Fibroblast of villous mesenchyme (primary cell): ENCODE data around the gene MMAA. TPM values are rescaled to one million over a fixed set of nuclear protein-coding genes. Genes with fewer than 3 reads are reported as not detected.

Source experiments
- DNase-seq: peaks from one replicate; pipeline ENCODE4 v3.0.0-alpha.2; 2010; ENCODE audit warnings: low read depth
- H3K4me3 ChIP-seq: 2 replicates; pipeline ENCODE4 v1.5.1; 2011; ENCODE audit warnings: low read depth, mild to moderate bottlenecking, low read length
- total RNA-seq: library from RNA; depleted of rRNA; stranded (reverse); fragments of >200 nt; gene quantifications from 2 replicates; pipeline ENCODE4 v1.2.3, GENCODE V29; 2012
- TF ChIP-seq, protein P1 (sequence below): IDR thresholded peaks from 2 replicates; pipeline ENCODE4 v1.5.1; 2012; ENCODE audit warnings: low read depth, mild to moderate bottlenecking, low read length; ENCODE audit not compliant: insufficient read depth

Gene MMAA
- total RNA-seq, 1 donor: 4.3 TPM

DNA sequence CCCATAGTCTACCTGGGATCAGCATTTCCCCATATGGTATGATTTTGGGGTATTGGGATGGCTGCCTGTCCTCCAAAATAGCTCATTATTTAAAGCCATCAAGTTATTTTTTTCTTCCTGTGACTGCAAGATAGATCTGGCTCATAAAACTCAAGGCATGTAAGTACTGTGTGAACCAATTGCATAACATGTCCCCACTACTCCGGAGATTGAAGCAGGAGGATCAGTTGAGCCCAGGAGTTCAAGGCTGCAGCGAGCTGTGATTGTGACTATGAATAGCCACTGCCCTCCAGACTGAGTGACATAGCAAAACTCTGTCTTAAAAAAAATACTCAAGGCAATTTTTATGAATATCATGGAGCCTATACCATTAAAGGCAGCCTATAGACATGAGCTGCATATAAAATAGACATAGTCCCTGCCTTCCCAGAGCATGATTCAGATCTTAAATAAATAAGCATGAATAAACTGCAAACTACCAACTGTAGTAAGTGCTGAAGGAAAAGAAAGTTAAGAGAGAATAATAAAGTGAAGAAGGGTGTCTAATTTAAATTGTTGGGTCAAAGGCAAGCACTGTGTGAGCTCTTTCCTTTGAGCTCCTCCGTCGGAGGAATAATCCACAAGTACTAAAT is 16.9 kb upstream of the MMAA start:
- TF ChIP-seq, protein P1, sequence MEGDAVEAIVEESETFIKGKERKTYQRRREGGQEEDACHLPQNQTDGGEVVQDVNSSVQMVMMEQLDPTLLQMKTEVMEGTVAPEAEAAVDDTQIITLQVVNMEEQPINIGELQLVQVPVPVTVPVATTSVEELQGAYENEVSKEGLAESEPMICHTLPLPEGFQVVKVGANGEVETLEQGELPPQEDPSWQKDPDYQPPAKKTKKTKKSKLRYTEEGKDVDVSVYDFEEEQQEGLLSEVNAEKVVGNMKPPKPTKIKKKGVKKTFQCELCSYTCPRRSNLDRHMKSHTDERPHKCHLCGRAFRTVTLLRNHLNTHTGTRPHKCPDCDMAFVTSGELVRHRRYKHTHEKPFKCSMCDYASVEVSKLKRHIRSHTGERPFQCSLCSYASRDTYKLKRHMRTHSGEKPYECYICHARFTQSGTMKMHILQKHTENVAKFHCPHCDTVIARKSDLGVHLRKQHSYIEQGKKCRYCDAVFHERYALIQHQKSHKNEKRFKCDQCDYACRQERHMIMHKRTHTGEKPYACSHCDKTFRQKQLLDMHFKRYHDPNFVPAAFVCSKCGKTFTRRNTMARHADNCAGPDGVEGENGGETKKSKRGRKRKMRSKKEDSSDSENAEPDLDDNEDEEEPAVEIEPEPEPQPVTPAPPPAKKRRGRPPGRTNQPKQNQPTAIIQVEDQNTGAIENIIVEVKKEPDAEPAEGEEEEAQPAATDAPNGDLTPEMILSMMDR: no peak
- H3K4me3 ChIP-seq: no peak overlapping the region
- no peak for DNase-seq

DNA sequence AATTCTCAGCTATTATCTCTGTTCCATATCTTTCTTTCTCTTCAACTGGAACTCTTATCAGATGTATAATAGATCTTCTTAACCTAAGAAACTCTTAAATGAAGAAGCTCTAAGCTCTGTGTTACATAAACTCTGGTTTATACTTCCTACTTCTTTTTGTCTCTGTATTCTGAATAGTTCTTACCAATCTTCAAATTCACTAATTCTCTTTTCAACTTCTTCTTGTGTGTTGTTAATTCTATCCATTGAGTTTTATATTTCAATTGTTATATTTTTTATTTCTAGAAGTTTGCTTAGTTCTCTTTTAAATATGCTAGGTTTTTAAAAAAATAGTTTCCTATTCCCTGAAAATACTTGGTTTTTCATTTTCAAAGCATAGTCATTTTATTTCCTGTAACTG is 13.2 kb upstream of the MMAA start:
- TF ChIP-seq, protein P1: no peak
- no peak for DNase-seq
- no peak overlapping the region for H3K4me3 ChIP-seq

DNA sequence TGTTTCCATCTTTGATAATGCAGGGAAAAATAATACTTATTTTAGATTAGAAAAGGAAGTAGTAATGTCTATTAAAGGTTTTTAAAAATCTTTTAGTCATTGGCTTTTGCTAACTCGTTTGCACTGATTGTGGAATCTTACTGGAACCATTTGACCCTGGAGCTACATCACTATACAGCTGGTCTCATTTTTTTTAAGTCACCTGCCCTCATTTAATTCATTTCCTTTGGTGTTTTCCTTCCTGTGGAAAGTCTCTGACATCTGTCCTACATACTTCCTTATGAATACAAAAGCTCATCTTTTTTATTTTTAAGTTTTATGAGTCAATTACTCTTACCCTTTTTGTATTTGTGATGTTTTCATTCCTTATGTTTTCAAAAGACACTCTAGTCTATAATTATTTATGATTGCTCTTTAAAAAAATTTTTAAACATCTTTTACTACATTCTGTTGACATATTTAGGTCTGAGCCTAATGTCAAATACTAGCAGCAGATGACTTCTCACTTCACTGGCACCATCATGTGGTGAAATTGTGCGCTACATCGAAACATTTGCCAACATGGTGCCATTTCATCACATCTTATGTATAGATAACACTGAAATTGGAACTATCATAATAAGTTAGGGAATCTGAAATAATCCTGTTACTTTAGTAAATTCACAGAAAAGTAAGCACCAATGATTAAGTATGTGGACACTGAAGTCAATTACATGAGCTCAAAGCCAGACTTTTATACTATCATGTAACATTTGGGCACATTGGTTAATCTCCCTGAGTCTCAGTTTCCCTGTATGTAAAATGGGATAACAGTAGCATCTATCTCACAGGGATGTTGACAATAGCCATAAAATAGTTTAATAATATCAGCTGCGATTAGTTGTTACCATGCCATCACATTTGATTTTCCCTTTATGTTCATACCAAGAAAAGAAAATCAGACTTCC is 9.4 kb upstream of the MMAA start:
- peak; percentile 83 for DNase-seq
- H3K4me3 ChIP-seq: no peak overlapping the region
- TF ChIP-seq, protein P1: peak; percentile 75

DNA sequence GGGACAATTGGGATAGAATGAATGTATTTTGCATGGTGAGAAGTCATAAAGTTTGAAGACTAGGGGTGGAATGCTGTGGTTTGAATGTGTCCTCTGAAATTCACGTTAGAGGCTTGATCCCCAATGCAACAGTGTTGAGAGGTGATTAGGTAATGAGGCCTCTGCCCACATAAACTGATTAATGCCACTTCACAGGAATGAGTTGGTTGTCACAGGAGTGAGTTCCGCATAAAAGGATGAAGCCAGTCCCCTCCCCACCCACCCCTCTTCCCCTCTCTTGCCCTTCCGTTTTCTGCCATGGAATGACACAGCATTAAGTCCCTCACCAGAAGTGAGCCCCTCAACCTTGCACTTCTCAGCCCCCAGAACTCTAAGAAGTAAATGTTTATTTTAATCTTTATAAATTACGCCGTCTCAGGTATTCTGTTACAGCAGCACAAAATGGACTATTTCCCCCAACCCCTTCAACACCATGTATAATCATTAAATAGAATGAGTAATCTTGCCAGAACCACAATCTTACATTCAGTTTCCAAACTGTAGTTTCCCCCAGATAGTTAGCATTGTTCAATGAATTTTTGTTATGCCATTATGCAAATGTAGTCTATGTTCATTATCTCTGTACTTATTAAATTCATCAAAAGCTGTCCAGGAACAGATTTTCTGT is 5.5 kb upstream of the MMAA start:
- TF ChIP-seq, protein P1: no peak
- no peak for DNase-seq
- H3K4me3 ChIP-seq: no peak overlapping the region

DNA sequence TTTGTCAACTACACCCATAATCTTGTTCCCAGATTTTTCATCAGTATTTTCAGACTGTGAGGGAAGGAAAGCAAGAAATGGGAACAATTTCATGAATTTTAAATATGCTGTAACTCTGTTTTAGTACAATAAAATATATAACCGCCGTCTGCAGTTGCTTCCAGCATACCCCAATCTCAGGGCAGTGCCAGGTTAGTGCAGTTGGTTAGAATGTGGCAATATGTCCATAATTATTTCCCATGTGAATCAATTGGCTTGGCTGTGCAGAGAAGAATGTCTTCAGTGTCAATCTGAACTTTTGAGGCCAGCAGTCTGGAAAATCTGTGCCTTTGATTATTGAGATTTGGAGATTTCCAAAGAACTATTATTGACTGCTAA is 5.0 kb upstream of the MMAA start:
- TF ChIP-seq, protein P1: no peak
- DNase-seq: no peak
- no peak overlapping the region for H3K4me3 ChIP-seq

DNA sequence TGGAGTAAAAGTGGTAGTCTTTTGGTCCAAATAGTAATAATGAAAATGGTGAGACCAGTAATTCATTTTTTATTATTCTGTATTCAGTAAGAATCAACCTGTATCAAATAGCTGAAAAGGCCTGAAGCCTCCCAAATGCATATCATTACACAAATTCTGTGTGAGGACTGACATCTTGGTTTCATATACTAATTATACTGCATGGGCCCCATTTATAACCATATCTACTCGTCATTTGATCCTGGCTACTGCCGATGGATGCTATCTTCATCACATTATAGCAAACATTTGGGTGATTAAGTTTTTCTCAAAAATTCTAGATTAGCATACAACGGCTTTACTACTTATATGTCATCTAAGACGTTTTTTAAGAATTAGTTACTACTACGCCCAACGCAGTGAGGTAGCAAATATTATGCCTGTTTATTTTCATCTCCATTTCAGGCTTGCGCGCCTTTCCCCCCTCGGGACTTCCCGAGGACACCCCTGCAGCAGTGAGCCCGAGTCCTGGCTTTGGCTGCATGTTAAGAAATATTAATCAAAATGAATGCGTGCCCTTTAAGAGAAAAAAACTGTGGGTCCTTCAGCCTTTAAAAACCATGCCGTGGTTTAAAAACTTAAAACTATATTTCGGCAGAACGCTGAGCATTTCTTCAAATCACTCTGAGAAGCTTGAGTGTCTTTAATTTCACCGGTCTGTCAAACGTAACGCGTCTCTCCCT is 814 bp upstream of the MMAA start:
- no peak for DNase-seq
- TF ChIP-seq, protein P1: no peak
- H3K4me3 ChIP-seq: peak overlapping the region; percentile 90
